Mucosa of gallbladder (tissue), 1 donor: Measurements from ENCODE around the gene HOXA5. TPM values are rescaled to one million over a fixed set of nuclear protein-coding genes. Genes with fewer than 3 reads are reported as not detected.

Experiments used
- DNase-seq: peaks from one replicate; pipeline ENCODE4 v3.0.0-alpha.2; 2020; ENCODE audit warnings: low spot score
- total RNA-seq: library from RNA; stranded (reverse); gene quantifications from one replicate; pipeline ENCODE4 v1.2.1, GENCODE V29; 2021
- donor health status: DM: no; HTN: no; CAD: no.

HOXA5 gene
- total RNA-seq, 1 donor from 2014 or later, result 0.81 TPM

- DNase-seq, result no peak
Observed at GRCh38 chr7:27182861-27183681, 39.6 kb upstream of the HOXA5 start.

GRCh38 chr7:27182285-27182841 lies 38.9 kb upstream of the HOXA5 start:
- no peak for DNase-seq

- no peak for DNase-seq
Observed at GRCh38 chr7:27181795-27182275, 38.4 kb upstream of the HOXA5 start.

- no peak for DNase-seq
Observed at GRCh38 chr7:27180431-27181420, 37.2 kb upstream of the HOXA5 start.

GRCh38 chr7:27179503-27180430 lies 36.3 kb upstream of the HOXA5 start:
- DNase-seq, result no peak

- no peak for DNase-seq
Observed at GRCh38 chr7:27179030-27179429, 35.5 kb upstream of the HOXA5 start.

- DNase-seq, result no peak
Observed at GRCh38 chr7:27178366-27178765, 34.9 kb upstream of the HOXA5 start.

GRCh38 chr7:27177795-27178320 lies 34.4 kb upstream of the HOXA5 start:
- no peak for DNase-seq

- DNase-seq, result no peak
Observed at GRCh38 chr7:27176962-27177794, 33.7 kb upstream of the HOXA5 start.

- no peak for DNase-seq
Observed at GRCh38 chr7:27176524-27176845, 33.0 kb upstream of the HOXA5 start.

GRCh38 chr7:27175626-27176523 lies 32.4 kb upstream of the HOXA5 start:
- no peak for DNase-seq

- DNase-seq, result no peak
Observed at GRCh38 chr7:27174874-27175625, 31.6 kb upstream of the HOXA5 start.

- DNase-seq, result no peak
Observed at GRCh38 chr7:27173956-27174873, 30.7 kb upstream of the HOXA5 start, which contains the start of gene HOXA10. Gene HOXA10 (minus strand): TSS chr7:27174320. CDS start chr7:27174306, 14 bp downstream.

GRCh38 chr7:27173511-27173955 lies 30.1 kb upstream of the HOXA5 start:
- no peak for DNase-seq

- no peak for DNase-seq
Observed at GRCh38 chr7:27172823-27173510, 29.5 kb upstream of the HOXA5 start.

- DNase-seq, result no peak
Observed at GRCh38 chr7:27172315-27172774, 28.9 kb upstream of the HOXA5 start.
